MM.1S (cell line): ENCODE results near the gene NDUFS6.

Source experiments
- DNase-seq: peaks from one replicate; pipeline ENCODE4 v3.0.0-alpha.2; 2015
- H2AFZ ChIP-seq: fragments of 300-600 bp; sonication (generic); 2 replicates; pipeline ENCODE4 v1.6.0; 2016; ENCODE audit warnings: antibody characterized with exemption, low read length
- H3F3A ChIP-seq: fragments of 300-600 bp; sonication (generic); 2 replicates; pipeline ENCODE4 v1.6.1; 2016; ENCODE audit warnings: mild to moderate bottlenecking, antibody characterized with exemption, low read length, moderate library complexity, mixed read lengths; ENCODE audit not compliant: insufficient read depth
- H3K27ac ChIP-seq: fragments of 300-600 bp; sonication (generic); 2 replicates; pipeline ENCODE4 v1.5.1; 2016; ENCODE audit warnings: mild to moderate bottlenecking, low read length
- H3K27me3 ChIP-seq: fragments of 300-600 bp; sonication (generic); replicated peaks from 2 replicates; pipeline ENCODE4 v1.6.0; 2016; ENCODE audit warnings: low read length; ENCODE audit not compliant: insufficient read depth
- H3K36me3 ChIP-seq: fragments of 300-600 bp; sonication (generic); replicated peaks from 2 replicates; pipeline ENCODE4 v1.6.1; 2016; ENCODE audit warnings: mild to moderate bottlenecking, low read length, mixed read lengths; ENCODE audit not compliant: insufficient read depth
- H3K4me1 ChIP-seq: fragments of 300-600 bp; sonication (generic); 2 replicates; pipeline ENCODE4 v1.6.1; 2016; ENCODE audit warnings: low read length, mixed read lengths
- H3K4me2 ChIP-seq: fragments of 300-600 bp; sonication (generic); 2 replicates; pipeline ENCODE4 v1.6.0; 2016; ENCODE audit warnings: low read depth, low read length
- H3K4me3 ChIP-seq: fragments of 300-600 bp; sonication (generic); 2 replicates; pipeline ENCODE4 v1.5.1; 2016; ENCODE audit warnings: low read length, mixed read lengths
- H3K79me2 ChIP-seq: fragments of 300-600 bp; sonication (generic); 2 replicates; pipeline ENCODE4 v1.6.1; 2016; ENCODE audit warnings: mixed run types, low read length, mixed read lengths
- H3K9ac ChIP-seq: fragments of 300-600 bp; sonication (generic); 2 replicates; pipeline ENCODE4 v1.6.1; 2016; ENCODE audit warnings: low read length, mixed read lengths
- H3K9me2 ChIP-seq: fragments of 300-600 bp; sonication (generic); replicated peaks from 2 replicates; pipeline ENCODE4 v1.6.1; 2016; ENCODE audit warnings: mild to moderate bottlenecking, low read length, mixed read lengths; ENCODE audit not compliant: insufficient read depth
- H3K9me3 ChIP-seq: fragments of 300-600 bp; sonication (generic); replicated peaks from 2 replicates; pipeline ENCODE4 v1.6.1; 2016; ENCODE audit warnings: mild to moderate bottlenecking, low read length, mixed read lengths; ENCODE audit not compliant: insufficient read depth
- H4K20me1 ChIP-seq: fragments of 300-600 bp; sonication (generic); 2 replicates; pipeline ENCODE4 v1.6.1; 2016; ENCODE audit warnings: mild to moderate bottlenecking, low read length, moderate library complexity, mixed read lengths; ENCODE audit not compliant: insufficient read depth
- EZH2 ChIP-seq: fragments of 300-600 bp; sonication (generic); optimal IDR thresholded peaks from 2 replicates; pipeline ENCODE3; 2017; ENCODE audit warnings: low read depth, mild to moderate bottlenecking, antibody characterized with exemption, low read length, mixed read lengths
- EZH2phosphoT487 ChIP-seq: fragments of 300-600 bp; sonication (generic); IDR thresholded peaks from 2 replicates; pipeline ENCODE4 v1.6.1; 2018; ENCODE audit warnings: antibody characterized with exemption, low read length
- TF ChIP-seq, protein P1 (sequence below): fragments of 300-600 bp; sonication (generic); IDR thresholded peaks from 2 replicates; pipeline ENCODE4 v1.5.1; 2016; ENCODE audit warnings: antibody characterized with exemption, low read length, mixed read lengths

Gene NDUFS6

DNA sequence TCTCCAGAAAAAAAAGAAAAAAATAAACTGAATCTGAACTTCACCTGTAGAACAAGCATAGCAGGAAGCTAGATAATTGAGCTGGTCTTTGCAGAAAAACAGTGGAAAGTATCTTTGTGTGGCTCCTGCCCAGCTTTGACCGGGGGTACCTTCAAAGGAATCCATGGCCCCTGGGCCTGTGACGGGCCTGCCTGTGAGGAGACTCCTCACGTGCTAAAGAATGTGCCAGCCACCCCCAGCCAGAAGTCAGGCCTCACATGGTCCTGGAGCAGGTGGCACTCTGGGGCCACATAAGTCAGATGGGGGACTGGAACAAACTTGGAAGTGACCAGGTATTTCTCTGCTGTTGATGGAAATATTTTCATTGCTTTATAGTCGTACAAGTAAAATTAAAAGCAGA, 4.1 kb downstream of the NDUFS6 start:
- Histone ChIP-seq H3K9me2 (no peaks in the 10 kb centered on the region), H3F3A (peaks cover 15% of the 10 kb centered on the region), H3K9me3 (no peaks in the 10 kb centered on the region), H3K4me3 (no peak overlapping the region), H3K27me3 (no peaks in the 10 kb centered on the region), H2AFZ (no peak overlapping the region), H3K79me2 (peaks cover 96% of the 10 kb centered on the region), H3K9ac (no peak overlapping the region), H3K4me1 (0 out of 2 replicates have a peak, but pooled peaks cover 3% of the 10 kb centered on the region), H3K36me3 (peaks cover 21% of the 10 kb centered on the region), H3K4me2 (no peak overlapping the region), H4K20me1 (no peaks in the 10 kb centered on the region), H3K27ac (no peak overlapping the region)
- DNase-seq: no peak
- no peak for TF ChIP-seq EZH2
- no peak for TF ChIP-seq EZH2phosphoT487
- TF ChIP-seq, protein P1, sequence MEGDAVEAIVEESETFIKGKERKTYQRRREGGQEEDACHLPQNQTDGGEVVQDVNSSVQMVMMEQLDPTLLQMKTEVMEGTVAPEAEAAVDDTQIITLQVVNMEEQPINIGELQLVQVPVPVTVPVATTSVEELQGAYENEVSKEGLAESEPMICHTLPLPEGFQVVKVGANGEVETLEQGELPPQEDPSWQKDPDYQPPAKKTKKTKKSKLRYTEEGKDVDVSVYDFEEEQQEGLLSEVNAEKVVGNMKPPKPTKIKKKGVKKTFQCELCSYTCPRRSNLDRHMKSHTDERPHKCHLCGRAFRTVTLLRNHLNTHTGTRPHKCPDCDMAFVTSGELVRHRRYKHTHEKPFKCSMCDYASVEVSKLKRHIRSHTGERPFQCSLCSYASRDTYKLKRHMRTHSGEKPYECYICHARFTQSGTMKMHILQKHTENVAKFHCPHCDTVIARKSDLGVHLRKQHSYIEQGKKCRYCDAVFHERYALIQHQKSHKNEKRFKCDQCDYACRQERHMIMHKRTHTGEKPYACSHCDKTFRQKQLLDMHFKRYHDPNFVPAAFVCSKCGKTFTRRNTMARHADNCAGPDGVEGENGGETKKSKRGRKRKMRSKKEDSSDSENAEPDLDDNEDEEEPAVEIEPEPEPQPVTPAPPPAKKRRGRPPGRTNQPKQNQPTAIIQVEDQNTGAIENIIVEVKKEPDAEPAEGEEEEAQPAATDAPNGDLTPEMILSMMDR: no peak

DNA sequence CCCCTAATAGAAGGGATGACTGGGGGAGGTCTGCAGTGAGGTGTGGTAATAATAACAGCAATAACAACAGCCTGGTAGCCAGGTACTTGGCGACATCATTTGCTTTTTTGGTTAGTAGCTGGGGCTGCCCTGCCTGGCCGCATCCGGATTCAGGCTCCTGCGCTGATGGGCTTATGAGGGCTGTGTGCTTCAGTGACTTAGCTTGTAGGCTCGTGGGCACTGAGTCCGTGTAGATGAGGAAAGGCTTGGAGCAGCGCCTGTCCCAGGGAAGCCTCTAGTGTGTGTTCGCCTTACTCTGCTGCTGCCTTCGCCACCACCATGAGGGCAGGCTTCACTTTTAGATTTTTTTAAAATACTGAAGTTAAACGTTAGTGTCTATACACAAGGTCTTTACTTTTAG, 4.5 kb downstream of the NDUFS6 start:
- Histone ChIP-seq H2AFZ (no peak overlapping the region), H4K20me1 (no peaks in the 10 kb centered on the region), H3K27ac (no peak overlapping the region), H3K4me1 (0 out of 2 replicates have a peak, but pooled peaks cover 3% of the 10 kb centered on the region), H3K9ac (no peak overlapping the region), H3K9me2 (no peaks in the 10 kb centered on the region), H3F3A (peaks cover 11% of the 10 kb centered on the region), H3K36me3 (peaks cover 21% of the 10 kb centered on the region), H3K79me2 (peaks cover 96% of the 10 kb centered on the region), H3K4me3 (no peak overlapping the region), H3K9me3 (no peaks in the 10 kb centered on the region), H3K4me2 (no peak overlapping the region), H3K27me3 (no peaks in the 10 kb centered on the region)
- no peak for TF ChIP-seq EZH2phosphoT487
- no peak for TF ChIP-seq EZH2
- TF ChIP-seq, protein P1: no peak
- DNase-seq: no peak

DNA sequence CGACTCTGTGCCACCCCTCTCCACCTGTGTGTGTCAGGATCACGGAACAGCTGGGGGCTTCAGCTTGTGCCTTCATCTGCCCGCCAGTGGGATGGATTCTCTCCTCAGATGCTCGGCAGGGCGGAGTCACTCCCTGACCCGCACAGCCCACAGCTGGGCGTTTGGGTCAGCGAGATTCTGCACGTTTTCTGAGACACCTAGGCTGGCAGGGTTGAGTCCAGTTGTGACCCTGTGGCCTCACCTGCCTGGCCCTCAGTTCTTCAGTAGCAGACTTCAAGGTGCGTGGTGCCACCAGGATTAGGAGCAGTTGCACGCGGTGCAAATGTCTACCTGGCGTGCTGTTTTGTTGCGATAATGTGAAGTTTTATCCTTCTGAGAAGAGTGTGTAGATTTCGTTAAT, 5.0 kb downstream of the NDUFS6 start:
- TF ChIP-seq EZH2phosphoT487: no peak
- no peak for TF ChIP-seq EZH2
- TF ChIP-seq, protein P1: no peak
- Histone ChIP-seq H3K4me2 (no peak overlapping the region), H2AFZ (no peak overlapping the region), H3K36me3 (peaks cover 21% of the 10 kb centered on the region), H3K4me3 (no peak overlapping the region), H4K20me1 (no peaks in the 10 kb centered on the region), H3K9me2 (no peaks in the 10 kb centered on the region), H3K9ac (no peak overlapping the region), H3K4me1 (0 out of 2 replicates have a peak, but pooled peaks cover 3% of the 10 kb centered on the region), H3K79me2 (peaks cover 96% of the 10 kb centered on the region), H3K9me3 (no peaks in the 10 kb centered on the region), H3K27me3 (no peaks in the 10 kb centered on the region), H3F3A (peaks cover 6% of the 10 kb centered on the region; the same call in 1 of the 2 replicates), H3K27ac (no peak overlapping the region)
- DNase-seq: no peak
